ENCODE results near the gene PRPF39. TPM values are rescaled to one million over a fixed set of nuclear protein-coding genes. Genes with fewer than 3 reads are reported as not detected.

The PRPF39 gene
- total and polyA plus RNA-seq, 2 of the 4 experiments (the other 2 are of a cell fraction) = 18.1 to 29.6 TPM

GRCh38 chr14:45051896-45052295 is 32.0 kb upstream of the PRPF39 start:
- H2AFZ ChIP-seq (replicated peaks; ENCODE audit: low read length, poor library complexity) = no peak overlapping the region
- no peak for TF ChIP-seq RAD21 (IDR thresholded peaks at IDR 0.05; ENCODE audit: low read length)
- TF ChIP-seq, protein P1, sequence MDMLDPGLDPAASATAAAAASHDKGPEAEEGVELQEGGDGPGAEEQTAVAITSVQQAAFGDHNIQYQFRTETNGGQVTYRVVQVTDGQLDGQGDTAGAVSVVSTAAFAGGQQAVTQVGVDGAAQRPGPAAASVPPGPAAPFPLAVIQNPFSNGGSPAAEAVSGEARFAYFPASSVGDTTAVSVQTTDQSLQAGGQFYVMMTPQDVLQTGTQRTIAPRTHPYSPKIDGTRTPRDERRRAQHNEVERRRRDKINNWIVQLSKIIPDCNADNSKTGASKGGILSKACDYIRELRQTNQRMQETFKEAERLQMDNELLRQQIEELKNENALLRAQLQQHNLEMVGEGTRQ (IDR thresholded peaks at IDR 0.05; ENCODE audit: low read depth, low read length) = no peak
- no peak for TF ChIP-seq SMC3 (IDR thresholded peaks at IDR 0.05; ENCODE audit: low read depth, low read length)
- no peak for TF ChIP-seq NFE2L2 (IDR thresholded peaks at IDR 0.05; ENCODE audit: low read depth, low read length)
- no peak for TF ChIP-seq BHLHE40 (IDR thresholded peaks at IDR 0.05; ENCODE audit: low read depth, low read length)
- TF ChIP-seq, protein P2, sequence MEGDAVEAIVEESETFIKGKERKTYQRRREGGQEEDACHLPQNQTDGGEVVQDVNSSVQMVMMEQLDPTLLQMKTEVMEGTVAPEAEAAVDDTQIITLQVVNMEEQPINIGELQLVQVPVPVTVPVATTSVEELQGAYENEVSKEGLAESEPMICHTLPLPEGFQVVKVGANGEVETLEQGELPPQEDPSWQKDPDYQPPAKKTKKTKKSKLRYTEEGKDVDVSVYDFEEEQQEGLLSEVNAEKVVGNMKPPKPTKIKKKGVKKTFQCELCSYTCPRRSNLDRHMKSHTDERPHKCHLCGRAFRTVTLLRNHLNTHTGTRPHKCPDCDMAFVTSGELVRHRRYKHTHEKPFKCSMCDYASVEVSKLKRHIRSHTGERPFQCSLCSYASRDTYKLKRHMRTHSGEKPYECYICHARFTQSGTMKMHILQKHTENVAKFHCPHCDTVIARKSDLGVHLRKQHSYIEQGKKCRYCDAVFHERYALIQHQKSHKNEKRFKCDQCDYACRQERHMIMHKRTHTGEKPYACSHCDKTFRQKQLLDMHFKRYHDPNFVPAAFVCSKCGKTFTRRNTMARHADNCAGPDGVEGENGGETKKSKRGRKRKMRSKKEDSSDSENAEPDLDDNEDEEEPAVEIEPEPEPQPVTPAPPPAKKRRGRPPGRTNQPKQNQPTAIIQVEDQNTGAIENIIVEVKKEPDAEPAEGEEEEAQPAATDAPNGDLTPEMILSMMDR (conservative IDR thresholded peaks at IDR 0.05; ENCODE audit: low read depth, low read length) = no peak
- no peak for TF ChIP-seq RFX5 (IDR thresholded peaks at IDR 0.05; ENCODE audit: low read depth, low read length)
- TF ChIP-seq POLR2A (IDR thresholded peaks at IDR 0.05; ENCODE audit: low read depth, low read length) = no peak
- H3K27ac ChIP-seq (ENCODE audit: insufficient read depth, low read length) = no peak overlapping the region
- ATAC-seq (ENCODE audit: low read depth) (no peak), DNase-seq (no peak)
- H2AK5ac ChIP-seq (ENCODE audit: low read depth, low read length) = no peak overlapping the region
- peaks cover 5% of the 10 kb centered on the region for H3K36me3 ChIP-seq (ENCODE audit: control insufficient read depth, insufficient read depth, low read length)
- dilution Hi-C loops (cut with HindIII; ENCODE audit: low sequenced_read_pairs, unreplicated experiment) (no loop called here), intact Hi-C loops (cut with micrococcal nuclease) (no loop called here), in situ Hi-C loops (cut with MboI; ENCODE audit: low sequenced_read_pairs) (no loop called here)
- H3K4me2 ChIP-seq (ENCODE audit: low read depth, low read length) = no peak overlapping the region
- no peak overlapping the region for H4K8ac ChIP-seq (ENCODE audit: low read depth in 2 of 2, low read length in 2 of 2)
- no TSS peak for BruUV-seq (replicated peaks)
- ChIA-PET POLR2A (ENCODE audit: unreplicated experiment) (no interaction called here), CTCF (interaction anchor here (0.6 kb wide), 1 partner anchor 25 kb away, joined by 3 read pairs; no protein-coding TSS in a partner anchor)
- no CpG with 5 or more reads among the region's 4 CpGs for WGBS, 2 experiments (ENCODE audit: extremely low coverage in 2 of 2, insufficient read length in 1 of 2)
- no peak overlapping the region for H3K14ac ChIP-seq (replicated peaks; ENCODE audit: low read depth, low read length)
- H2AK9ac ChIP-seq (replicated peaks; ENCODE audit: low read depth, low read length, poor library complexity) = no peak overlapping the region
- H3K9ac ChIP-seq (ENCODE audit: low read depth, low read length) = no peak overlapping the region
- no peak overlapping the region for H2BK120ac ChIP-seq (ENCODE audit: low read depth, low read length)
- no peak overlapping the region for H4K5ac ChIP-seq (ENCODE audit: low read depth, low read length)
- no peak overlapping the region for H4K91ac ChIP-seq (ENCODE audit: insufficient read depth, low read depth, low read length)
- H3K79me1 ChIP-seq (ENCODE audit: low read depth in 1 of 2, low read length in 2 of 2) = no peaks in the 10 kb centered on the region
- no peak overlapping the region for H2BK15ac ChIP-seq (ENCODE audit: low read depth, low read length)
- H3K9me1 ChIP-seq (ENCODE audit: insufficient read depth, low read length) = no peaks in the 10 kb centered on the region
- H3K56ac ChIP-seq (ENCODE audit: extremely low read depth, insufficient read depth, low read length) = no peak overlapping the region
- no peak overlapping the region for H3K18ac ChIP-seq (ENCODE audit: low read depth, low read length)
- no peaks in the 10 kb centered on the region for H4K20me1 ChIP-seq (ENCODE audit: insufficient read depth, low read length)
- no peak overlapping the region for H3K4ac ChIP-seq (ENCODE audit: low read depth, low read length)
- no peaks in the 10 kb centered on the region for H3K9me3 ChIP-seq (ENCODE audit: control insufficient read depth, insufficient read depth, low read length)
- H3K4me1 ChIP-seq (ENCODE audit: control insufficient read depth, insufficient read depth, low read length) = no peaks in the 10 kb centered on the region
- no peaks in the 10 kb centered on the region for H3K27me3 ChIP-seq (ENCODE audit: control insufficient read depth, insufficient read depth, low read length)
- no peak overlapping the region for H3K23ac ChIP-seq (ENCODE audit: low read depth, low read length)
- no peak overlapping the region for H3K4me3 ChIP-seq (ENCODE audit: insufficient read depth, low read depth, low read length)
- no peak overlapping the region for H2BK5ac ChIP-seq (ENCODE audit: low read depth, low read length, poor library complexity, severe bottlenecking)
- no peak overlapping the region for H2BK20ac ChIP-seq (ENCODE audit: low read depth, low read length)
